Glomerular visceral epithelial cell (primary cell): ENCODE measurements around the gene ADNP2.
"Not testable (repeated sequence)": the region's sequence is repeated elsewhere in the genome, so short reads cannot be mapped to it uniquely, and the experiment has no call there.

Source experiments
- DNase-seq: peaks from one replicate; pipeline ENCODE4 v3.0.0-alpha.2; 2016; ENCODE audit errors: extremely low spot score

ADNP2 gene

GRCh38 chr18:80147418-80148325 is 38.6 kb downstream of the ADNP2 start:
- DNase-seq = peak; percentile 70

- no peak for DNase-seq
Measured at GRCh38 chr18:80148326-80149199, 39.5 kb downstream of the ADNP2 start.

GRCh38 chr18:80149667-80150066 is 40.6 kb downstream of the ADNP2 start:
- no peak for DNase-seq

GRCh38 chr18:80154293-80154692 is 45.2 kb downstream of the ADNP2 start:
- DNase-seq = peak; percentile 22

GRCh38 chr18:80157708-80158343 is 48.8 kb downstream of the ADNP2 start:
- peak; percentile 71 for DNase-seq

GRCh38 chr18:80158365-80158764 is 49.3 kb downstream of the ADNP2 start:
- DNase-seq = no peak

GRCh38 chr18:80159713-80160636 is 50.9 kb downstream of the ADNP2 start:
- no peak for DNase-seq

- DNase-seq = no peak
Measured at GRCh38 chr18:80161781-80162417, 52.8 kb downstream of the ADNP2 start.

GRCh38 chr18:80163183-80163582 is 54.1 kb downstream of the ADNP2 start:
- no peak for DNase-seq

GRCh38 chr18:80164727-80165355 is 55.8 kb downstream of the ADNP2 start:
- DNase-seq = not testable (repeated sequence)

GRCh38 chr18:80166240-80166639 is 57.2 kb downstream of the ADNP2 start:
- no peak for DNase-seq

GRCh38 chr18:80166725-80167124 is 57.7 kb downstream of the ADNP2 start:
- no peak for DNase-seq

GRCh38 chr18:80167331-80167730 is 58.3 kb downstream of the ADNP2 start:
- no peak for DNase-seq

- DNase-seq = no peak
Measured at GRCh38 chr18:80167931-80168330, 58.9 kb downstream of the ADNP2 start.

- DNase-seq = no peak
Measured at GRCh38 chr18:80168346-80168745, 59.3 kb downstream of the ADNP2 start.

- DNase-seq = no peak
Measured at GRCh38 chr18:80168982-80169381, 59.9 kb downstream of the ADNP2 start.

- no peak for DNase-seq
Measured at GRCh38 chr18:80169607-80170006, 60.5 kb downstream of the ADNP2 start.

- no peak for DNase-seq
Measured at GRCh38 chr18:80170395-80171053, 61.5 kb downstream of the ADNP2 start.

- peak; percentile 26 for DNase-seq
Measured at GRCh38 chr18:80171054-80171872, 62.2 kb downstream of the ADNP2 start.
